Tibial artery (tissue), 4 donors: ENCODE measurements around the gene TRANK1.

Experiments
- DNase-seq, 2 donors: peaks; one replicate each; pipeline ENCODE4 v3.0.0-alpha.2; 2019
- H3K27ac ChIP-seq, 2 donors: fragments of 200-600 bp; sonication (generic) in 1 of 2; 1 replicate in 1 of 2; 2 replicates in 1 of 2; pipeline ENCODE4 v1.5.1; 2018 to 2019; ENCODE audit warnings: mild to moderate bottlenecking in 1 of 2
- H3K27me3 ChIP-seq, 2 donors: fragments of 200-600 bp; sonication (generic) in 1 of 2; one replicate each; pipeline versions ENCODE4 v1.5.1 to v1.6.0; 2016 to 2019
- H3K36me3 ChIP-seq, 3 donors: fragments of 200-600 bp; sonication (generic) in 2 of 3; one replicate each; pipeline ENCODE4 v1.5.1; 2016 to 2019; ENCODE audit warnings: mild to moderate bottlenecking in 2 of 3
- H3K4me1 ChIP-seq, 4 donors: fragments of 200-600 bp; sonication (generic) in 2 of 4; 1 replicate in 3 of 4; 2 replicates in 1 of 4; pipeline ENCODE4 v1.5.1; 2016 to 2019
- H3K4me3 ChIP-seq, 2 donors: fragments of 200-600 bp; sonication (generic) in 1 of 2; 1 replicate in 1 of 2; 2 replicates in 1 of 2; pipeline ENCODE4 v1.5.1; 2018 to 2019; ENCODE audit warnings: mild to moderate bottlenecking in 2 of 2
- H3K9me3 ChIP-seq, 3 donors: fragments of 200-600 bp; sonication (generic) in 1 of 3; one replicate each; pipeline ENCODE4 v1.5.1; 2016 to 2019
- intact Hi-C: fragments of 100-400 bp; cut with DNase I; formaldehyde crosslinking; loops from one replicate; pipeline ENCODE4 v1.15.0; 2023; ENCODE audit warnings: low total_unique reads
- TF ChIP-seq, protein P1 (sequence below), 2 experiments: fragments of 200-600 bp in 1 of 2; fragments of 450-650 bp in 1 of 2; IDR thresholded peaks; one replicate each; pipeline ENCODE4 v1.5.1; 2017 to 2019; ENCODE audit warnings: antibody characterized with exemption in 2 of 2, mild to moderate bottlenecking in 1 of 2, moderate library complexity in 1 of 2

The TRANK1 gene

DNA sequence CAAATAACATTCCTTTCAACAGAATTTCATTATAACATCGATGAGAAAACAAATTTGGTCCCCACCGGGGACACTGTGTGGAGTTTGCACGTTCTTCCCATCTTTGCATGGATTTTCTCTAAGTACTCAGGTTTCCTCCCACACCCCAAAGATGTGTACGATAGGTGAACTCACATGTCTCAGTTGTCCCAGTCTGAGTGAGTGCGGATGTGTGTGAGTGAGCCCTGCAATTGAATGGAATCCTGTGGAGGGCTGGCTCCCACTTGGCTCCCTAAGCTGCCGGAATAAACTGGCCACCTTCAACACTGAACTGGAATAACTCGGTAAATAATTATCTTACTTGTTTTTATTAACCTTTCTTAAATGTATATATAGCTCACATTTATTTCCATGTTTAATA, 77.0 kb downstream of the TRANK1 start:
- no peak overlapping the region for H3K27ac ChIP-seq
- H3K4me1 ChIP-seq, result no peaks in the 10 kb centered on the region
- H3K4me3 ChIP-seq, result no peak overlapping the region
- TF ChIP-seq, protein P1, sequence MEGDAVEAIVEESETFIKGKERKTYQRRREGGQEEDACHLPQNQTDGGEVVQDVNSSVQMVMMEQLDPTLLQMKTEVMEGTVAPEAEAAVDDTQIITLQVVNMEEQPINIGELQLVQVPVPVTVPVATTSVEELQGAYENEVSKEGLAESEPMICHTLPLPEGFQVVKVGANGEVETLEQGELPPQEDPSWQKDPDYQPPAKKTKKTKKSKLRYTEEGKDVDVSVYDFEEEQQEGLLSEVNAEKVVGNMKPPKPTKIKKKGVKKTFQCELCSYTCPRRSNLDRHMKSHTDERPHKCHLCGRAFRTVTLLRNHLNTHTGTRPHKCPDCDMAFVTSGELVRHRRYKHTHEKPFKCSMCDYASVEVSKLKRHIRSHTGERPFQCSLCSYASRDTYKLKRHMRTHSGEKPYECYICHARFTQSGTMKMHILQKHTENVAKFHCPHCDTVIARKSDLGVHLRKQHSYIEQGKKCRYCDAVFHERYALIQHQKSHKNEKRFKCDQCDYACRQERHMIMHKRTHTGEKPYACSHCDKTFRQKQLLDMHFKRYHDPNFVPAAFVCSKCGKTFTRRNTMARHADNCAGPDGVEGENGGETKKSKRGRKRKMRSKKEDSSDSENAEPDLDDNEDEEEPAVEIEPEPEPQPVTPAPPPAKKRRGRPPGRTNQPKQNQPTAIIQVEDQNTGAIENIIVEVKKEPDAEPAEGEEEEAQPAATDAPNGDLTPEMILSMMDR (IDR thresholded peaks at IDR 0.05), result no peak
- H3K36me3 ChIP-seq, result peaks cover 0 to 11% (median 9%) of the 10 kb centered on the region in 3 donors
- no peaks in the 10 kb centered on the region for H3K9me3 ChIP-seq
- DNase-seq, result no peak
- intact Hi-C loops, result loop anchor here (5.0 kb wide), 1 partner anchor 141 kb away; no protein-coding TSS in a partner anchor
- H3K27me3 ChIP-seq, result no peaks in the 10 kb centered on the region

DNA sequence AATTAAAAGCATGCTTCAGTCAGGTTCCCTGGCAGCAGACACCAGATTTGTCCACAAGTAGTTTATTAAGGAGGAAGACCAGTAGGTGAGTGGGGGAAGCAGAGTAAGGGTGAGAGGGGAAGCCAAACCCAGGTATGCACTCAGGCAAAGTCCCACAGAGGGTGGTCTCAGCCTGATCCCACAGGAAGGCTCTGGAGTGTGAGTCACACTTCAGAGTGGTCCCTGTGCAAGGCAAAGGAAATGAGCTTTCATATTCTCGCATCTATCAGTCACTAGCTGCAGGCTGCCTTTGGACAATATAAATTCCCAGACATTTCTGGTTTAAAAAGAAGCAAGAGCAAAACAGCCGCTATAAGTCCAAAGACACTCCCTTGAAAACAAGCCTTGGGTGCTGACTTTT, 78.5 kb downstream of the TRANK1 start:
- H3K36me3 ChIP-seq, result peaks cover 0 to 11% (median 9%) of the 10 kb centered on the region in 3 donors
- TF ChIP-seq, protein P1 (IDR thresholded peaks at IDR 0.05), result no peak
- no peaks in the 10 kb centered on the region for H3K9me3 ChIP-seq
- intact Hi-C loops, result loop anchor here (5.0 kb wide), 1 partner anchor 139 kb away; no protein-coding TSS in a partner anchor
- no peaks in the 10 kb centered on the region for H3K4me1 ChIP-seq
- no peaks in the 10 kb centered on the region for H3K27me3 ChIP-seq
- H3K4me3 ChIP-seq, result no peak overlapping the region
- no peak for DNase-seq
- H3K27ac ChIP-seq, result no peak overlapping the region

DNA sequence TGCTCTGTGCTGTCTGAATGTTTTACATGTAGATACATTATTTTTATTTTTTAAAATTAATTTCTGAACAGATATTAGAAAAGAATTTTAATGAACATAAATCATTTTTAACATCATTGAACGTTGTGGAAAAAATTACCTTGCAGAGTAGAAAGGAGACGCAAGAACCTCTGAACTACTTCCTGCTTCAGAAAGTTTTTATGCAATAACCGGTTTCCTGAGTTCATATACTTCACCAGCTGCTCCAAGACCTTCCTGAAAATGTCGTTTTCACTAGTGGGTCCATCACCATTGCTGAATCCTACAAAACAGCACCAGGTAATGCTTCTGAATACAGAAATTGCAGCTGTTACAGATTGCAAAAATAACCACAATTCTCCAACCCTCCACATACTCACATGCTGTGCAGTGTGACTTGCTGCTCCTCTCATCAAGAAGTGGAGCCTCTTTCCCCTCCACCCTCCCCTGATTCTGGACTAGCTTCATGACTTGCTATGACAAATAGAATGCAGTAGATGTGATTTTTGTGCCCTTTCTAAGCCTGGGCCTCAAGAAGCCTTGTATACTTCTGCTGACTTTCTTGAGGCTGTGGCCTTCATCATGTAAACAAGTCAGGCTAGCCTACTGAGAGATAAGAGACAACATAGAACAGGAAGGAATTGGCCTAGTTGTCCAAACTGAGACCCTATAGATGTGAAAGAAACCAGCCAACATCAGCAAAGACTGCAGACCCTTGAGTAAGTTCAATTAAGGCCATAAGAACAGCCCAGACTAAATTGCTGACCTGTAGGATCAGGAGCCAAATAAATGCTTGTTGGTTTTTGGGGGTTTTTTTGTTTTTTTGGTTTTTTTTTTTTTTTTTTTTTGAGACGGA, 80.4 kb downstream of the TRANK1 start:
- no peaks in the 10 kb centered on the region for H3K27me3 ChIP-seq
- H3K36me3 ChIP-seq, result peaks cover 9 to 19% (median 17%) of the 10 kb centered on the region in 3 donors
- H3K27ac ChIP-seq, result no peak overlapping the region
- TF ChIP-seq, protein P1 (IDR thresholded peaks at IDR 0.05), result no peak
- H3K4me3 ChIP-seq, result no peak overlapping the region
- intact Hi-C loops, result loop anchor here (5.0 kb wide), 1 partner anchor 137 kb away; no protein-coding TSS in a partner anchor
- DNase-seq, result no peak
- H3K4me1 ChIP-seq, result no peaks in the 10 kb centered on the region
- no peaks in the 10 kb centered on the region for H3K9me3 ChIP-seq

DNA sequence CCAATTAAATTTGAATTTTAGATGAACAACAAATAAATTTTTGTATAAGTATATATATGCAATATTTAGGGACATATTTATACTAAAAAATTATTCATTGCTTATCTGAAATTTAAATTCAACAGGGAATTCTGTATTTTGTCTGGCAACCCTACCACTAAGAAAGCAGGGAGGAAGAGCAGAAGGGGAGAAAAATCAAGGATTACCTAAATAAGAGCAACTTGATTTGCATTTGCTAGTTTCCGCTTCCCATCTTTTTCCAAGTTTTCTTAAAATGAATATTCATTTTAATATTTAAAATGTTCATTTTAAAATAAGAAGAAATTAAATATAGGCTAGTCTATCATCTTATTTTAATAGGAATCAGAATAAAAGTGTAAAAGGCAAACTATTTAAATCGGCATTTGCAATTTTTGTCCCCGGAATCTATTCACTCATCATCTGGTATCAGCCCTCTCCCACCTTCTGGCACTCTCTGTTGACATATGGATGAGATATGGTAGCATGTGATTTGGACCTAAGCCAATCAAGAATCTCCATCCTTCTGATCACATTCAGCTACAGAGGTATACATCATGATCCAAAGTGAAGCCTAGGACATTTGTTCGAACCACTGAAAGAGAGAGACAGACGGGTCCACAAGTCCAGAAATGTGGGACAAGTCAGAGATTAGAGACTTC, 82.6 kb downstream of the TRANK1 start:
- peaks cover 29 to 39% (median 30%) of the 10 kb centered on the region in 3 donors for H3K36me3 ChIP-seq
- H3K27me3 ChIP-seq, result no peaks in the 10 kb centered on the region
- no peak overlapping the region for H3K27ac ChIP-seq
- TF ChIP-seq, protein P1 (IDR thresholded peaks at IDR 0.05), result no peak
- intact Hi-C loops, result no loop called here
- DNase-seq, result no peak
- no peaks in the 10 kb centered on the region for H3K4me1 ChIP-seq
- H3K9me3 ChIP-seq, result no peaks in the 10 kb centered on the region
- no peak overlapping the region for H3K4me3 ChIP-seq

DNA sequence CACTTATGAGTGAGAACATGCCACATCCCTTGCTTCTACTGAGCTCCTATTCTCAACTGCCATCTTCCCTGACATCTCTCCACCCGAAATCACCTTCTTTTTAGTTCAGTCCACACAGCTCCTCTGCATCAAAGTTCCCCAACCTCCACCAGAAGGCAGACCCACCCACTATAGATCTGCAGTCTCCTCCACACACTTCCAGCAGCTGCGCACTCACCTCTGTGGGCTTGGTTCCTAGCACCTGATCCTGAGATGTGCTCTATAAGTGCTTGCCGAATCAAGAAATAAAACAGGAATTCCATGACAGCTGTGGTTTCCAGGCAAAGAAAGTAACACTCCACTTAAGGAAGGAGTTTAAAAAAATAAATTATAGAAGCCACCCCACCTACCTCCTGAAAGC, 85.4 kb downstream of the TRANK1 start:
- intact Hi-C loops, result no loop called here
- Histone ChIP-seq H3K9me3 (no peaks in the 10 kb centered on the region), H3K4me3 (no peak overlapping the region), H3K27me3 (no peaks in the 10 kb centered on the region), H3K36me3 (peaks cover 38 to 60% (median 54%) of the 10 kb centered on the region in 3 donors), H3K4me1 (no peaks in the 10 kb centered on the region), H3K27ac (no peak overlapping the region)
- no peak for DNase-seq
- TF ChIP-seq, protein P1 (IDR thresholded peaks at IDR 0.05), result no peak
